CMK (cell line): Measurements from ENCODE around the gene FGGY.
"Not testable (repeated sequence)": the region's sequence is repeated elsewhere in the genome, so short reads cannot be mapped to it uniquely, and the experiment has no call there.

Source experiments
- DNase-seq: peaks from one replicate; pipeline ENCODE4 v3.0.0-alpha.2; 2010; ENCODE audit warnings: low read depth

FGGY gene

GRCh38 chr1:59703918-59704378, 407.1 kb downstream of the FGGY start:
- DNase-seq: no peak

- DNase-seq: no peak
Observed at GRCh38 chr1:59704716-59705115, 407.8 kb downstream of the FGGY start.

DNA sequence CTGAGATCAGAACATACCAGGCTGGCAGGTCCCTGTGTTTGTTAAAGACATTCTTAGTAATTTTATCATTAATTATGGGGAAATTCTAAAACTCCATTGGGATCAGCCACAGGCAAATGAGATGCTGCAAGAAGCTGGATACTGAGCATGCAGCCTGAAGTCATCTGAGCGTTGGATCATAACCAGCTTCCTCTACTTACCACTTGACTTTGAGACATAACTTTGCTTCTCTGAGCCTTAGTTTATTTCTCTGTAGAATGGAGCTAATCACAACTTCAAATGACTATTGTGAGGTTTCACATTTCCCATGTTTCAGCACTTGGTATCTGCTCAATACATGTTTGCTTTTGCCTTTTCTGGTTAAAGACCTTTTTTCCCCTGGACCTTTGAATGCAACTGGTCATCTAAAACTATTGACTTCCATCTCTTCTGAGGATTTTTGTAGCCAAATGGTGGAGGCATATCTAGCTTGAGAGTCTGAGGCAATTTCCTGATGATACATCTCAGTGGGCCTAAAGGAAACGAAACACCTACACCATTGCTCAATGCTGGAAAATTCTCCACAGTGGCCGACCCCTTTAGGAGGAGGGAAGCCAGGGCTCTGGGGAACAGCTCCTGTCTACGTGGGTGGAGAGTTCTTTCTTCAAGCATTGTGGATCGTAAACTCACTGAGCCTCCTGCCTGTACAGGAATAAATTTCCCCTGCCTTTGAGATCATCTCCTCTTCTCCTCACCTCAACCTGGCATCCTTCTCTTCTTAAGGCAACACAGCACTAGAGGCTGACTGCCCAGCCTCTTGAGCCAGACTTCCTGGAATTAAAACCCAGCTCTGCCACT, 408.8 kb downstream of the FGGY start:
- no peak for DNase-seq

GRCh38 chr1:59706303-59706599, 409.4 kb downstream of the FGGY start:
- DNase-seq: no peak

DNA sequence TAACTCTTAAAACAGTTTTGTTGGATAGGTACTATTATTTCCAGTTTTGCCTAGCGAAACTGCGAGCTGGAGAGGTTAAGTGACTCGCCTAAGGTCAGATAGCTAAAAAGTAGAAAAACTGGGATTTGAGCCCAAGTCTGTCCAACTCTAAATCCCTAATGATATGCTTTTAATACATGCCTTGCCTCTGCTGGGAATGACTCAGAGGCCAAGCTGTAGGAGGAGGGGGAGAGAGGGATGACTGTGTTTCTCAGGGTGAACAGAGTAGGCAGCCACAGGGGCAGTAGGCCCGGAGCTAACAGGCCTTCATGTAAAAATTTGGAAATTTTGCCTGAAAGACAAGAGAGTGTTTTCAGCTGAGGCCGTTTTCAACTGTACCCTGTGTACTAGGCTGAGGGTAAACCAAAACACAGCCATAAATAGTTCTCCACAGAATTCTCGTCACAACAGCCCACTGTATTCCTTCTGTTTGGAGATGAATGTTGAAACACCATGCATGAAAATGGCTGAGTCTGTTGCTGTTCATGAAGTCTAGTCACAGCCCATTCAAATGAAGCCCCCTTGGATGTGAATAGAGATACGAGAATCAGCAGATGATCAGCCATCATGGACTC, 410.4 kb downstream of the FGGY start:
- DNase-seq: no peak

GRCh38 chr1:59709333-59709732, 412.4 kb downstream of the FGGY start:
- no peak for DNase-seq

- not testable (repeated sequence) for DNase-seq
Observed at GRCh38 chr1:59710920-59711319, 414.0 kb downstream of the FGGY start.

DNA sequence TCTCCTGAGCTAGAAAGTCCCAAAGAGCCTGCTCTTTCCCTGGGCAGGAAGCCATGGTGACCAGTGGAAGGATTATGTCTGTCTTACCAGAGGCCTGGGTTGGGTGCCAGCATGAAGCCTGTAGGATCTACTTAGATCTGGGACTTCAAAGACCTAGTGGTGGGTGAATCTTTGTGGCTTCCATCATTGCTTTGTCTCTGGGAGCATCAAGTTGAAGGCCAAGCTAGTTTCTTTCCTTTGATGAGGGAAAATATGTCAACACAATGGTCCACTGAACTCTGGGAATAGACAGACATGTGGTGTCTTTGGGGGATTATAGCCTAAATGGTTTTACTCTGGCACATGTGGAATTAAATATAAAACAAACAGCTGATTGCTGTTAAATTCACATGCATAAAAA, 417.3 kb downstream of the FGGY start:
- no peak for DNase-seq

- DNase-seq: no peak
Observed at GRCh38 chr1:59714966-59715365, 418.1 kb downstream of the FGGY start.

GRCh38 chr1:59716832-59717231, 419.9 kb downstream of the FGGY start:
- DNase-seq: no peak

- no peak for DNase-seq
Observed at GRCh38 chr1:59718064-59718988, 421.4 kb downstream of the FGGY start.

- no peak for DNase-seq
Observed at GRCh38 chr1:59718989-59719360, 422.1 kb downstream of the FGGY start.

DNA sequence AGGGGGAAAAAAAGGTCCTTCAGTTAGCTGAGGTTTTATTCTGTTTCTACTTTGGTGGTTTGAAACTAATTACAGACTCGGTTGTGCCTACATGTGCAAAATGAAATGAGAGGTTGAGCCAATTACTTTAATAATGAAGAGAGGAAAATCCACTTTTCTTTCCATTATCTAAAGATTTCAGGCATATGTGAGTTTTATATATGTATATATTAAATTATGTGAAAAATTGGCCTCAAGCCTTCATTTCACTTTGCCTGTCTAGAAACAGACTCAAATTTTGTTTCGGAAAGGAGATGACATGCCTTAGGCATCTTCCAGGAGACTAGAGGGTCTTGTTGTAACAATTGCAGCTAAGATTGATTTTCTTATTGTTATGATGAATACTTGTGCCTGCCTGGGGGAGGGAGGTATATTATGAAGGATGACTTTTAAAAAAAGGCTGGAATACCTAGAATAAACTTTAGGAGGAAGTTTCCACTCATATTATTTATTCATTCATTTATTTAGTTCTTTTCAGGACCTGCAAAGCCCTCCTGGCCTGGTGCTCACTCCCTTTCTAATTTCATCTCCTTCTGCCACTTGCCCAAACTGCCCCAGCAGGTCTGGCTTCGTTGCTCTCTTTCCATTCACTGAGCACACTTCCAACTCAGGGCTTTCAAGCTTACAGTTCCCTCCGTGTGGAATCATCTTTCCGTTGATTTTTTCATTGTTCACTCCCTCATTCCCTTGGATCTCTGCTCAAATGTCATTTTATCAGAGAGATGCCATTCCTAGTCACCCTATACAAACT, 423.6 kb downstream of the FGGY start:
- DNase-seq: no peak

- no peak for DNase-seq
Observed at GRCh38 chr1:59730302-59730701, 433.4 kb downstream of the FGGY start.

GRCh38 chr1:59730759-59731478, 434.0 kb downstream of the FGGY start:
- DNase-seq: no peak

DNA sequence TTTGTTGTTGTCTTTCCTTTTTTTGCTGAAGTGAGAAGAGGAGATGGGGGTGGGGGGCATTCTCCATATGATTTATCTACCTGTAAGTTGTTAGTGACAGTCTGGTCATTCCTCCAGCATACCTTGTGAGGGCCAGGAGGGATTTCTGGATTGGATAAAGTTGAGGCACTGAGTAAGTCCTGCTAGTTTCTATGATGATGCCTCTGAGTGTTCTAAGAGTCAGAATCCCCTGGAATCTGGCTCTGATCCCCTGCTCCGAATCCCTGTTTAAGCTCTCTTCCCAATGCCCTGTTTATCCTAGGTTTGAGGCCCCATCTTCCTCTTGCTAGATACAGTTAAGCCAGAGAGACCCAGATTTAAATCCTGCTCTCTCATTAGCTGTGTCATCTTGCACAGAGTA, 434.7 kb downstream of the FGGY start:
- DNase-seq: no peak

DNA sequence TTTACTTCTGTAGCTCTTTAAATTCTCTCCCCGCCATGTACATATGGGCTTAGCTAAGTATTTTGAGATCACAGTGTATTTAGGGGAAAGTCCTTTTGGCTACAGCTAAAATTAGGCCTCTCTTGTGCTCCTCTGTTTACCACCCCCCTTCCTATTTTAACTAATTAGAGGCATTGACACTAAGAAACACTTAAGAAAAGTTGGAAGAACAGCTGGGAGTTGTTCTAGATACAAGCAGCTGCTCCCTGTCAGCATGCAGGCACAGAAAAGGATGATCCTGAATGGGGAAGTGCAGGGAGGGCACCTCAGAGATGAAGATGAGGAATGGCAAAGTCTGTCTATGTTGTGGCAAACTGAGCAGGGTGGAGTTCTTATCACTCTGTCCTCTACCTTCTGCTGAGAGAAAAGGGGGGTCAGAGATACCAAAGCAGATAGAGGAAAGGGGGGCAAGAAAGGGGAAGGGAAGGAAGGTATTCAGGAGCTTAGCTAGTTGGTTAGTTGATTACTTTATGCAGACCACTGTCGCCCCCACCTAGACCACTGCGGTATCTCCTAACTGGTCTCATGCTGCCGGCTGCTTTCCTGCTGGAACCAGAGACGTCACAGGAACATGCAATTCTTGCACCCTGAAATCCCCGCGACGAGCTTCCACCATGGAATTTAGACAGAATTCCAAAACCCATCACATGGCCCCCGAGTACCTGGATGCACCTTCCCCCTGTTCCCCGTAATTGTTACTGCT, 435.5 kb downstream of the FGGY start:
- no peak for DNase-seq

GRCh38 chr1:59733443-59734141, 436.7 kb downstream of the FGGY start:
- DNase-seq: no peak

DNA sequence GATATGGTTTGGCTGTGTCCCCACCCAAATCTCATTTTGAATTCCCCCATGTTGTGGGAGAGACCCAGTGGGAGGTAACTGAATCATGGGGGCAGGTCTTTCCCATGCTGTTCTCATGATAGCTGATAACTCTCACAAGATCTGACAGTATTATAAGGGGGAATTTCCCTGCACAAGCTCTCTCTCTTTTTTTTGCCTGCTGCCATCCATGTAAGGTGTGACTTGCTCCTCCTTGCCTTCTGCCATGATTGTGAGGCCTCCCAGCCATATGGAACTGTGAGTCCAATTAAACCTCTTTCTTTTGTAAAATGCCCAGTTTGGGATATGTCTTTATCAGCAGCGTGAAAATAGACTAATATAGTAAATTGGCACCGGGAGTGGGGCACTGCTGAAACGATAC, 439.0 kb downstream of the FGGY start:
- DNase-seq: not testable (repeated sequence)

DNA sequence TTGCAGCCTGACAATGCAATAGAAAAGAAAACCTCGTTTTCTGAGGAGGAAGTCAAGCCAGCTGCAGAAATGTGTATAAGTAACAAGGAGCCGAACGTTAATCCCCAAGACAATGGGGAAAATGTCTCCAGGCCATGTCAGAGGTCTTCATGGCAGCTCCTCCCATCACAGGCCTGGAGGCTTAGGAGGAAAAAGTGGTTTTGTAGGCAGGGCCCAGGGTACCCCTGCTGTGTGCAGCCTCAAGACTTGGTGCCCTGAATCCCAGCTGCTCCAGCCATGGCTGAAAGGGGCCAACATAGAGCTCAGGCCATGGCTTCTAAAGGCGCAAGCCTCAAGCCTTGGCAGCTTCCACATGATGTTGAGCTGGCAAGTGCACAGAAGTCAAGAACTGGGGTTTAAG, 439.9 kb downstream of the FGGY start:
- DNase-seq: no peak
